ENCODE results near the gene NR3C2. TPM values are rescaled to one million over a fixed set of nuclear protein-coding genes. Genes with fewer than 3 reads are reported as not detected.

Gene NR3C2
- 1.4 TPM for polyA plus RNA-seq (2013)

GRCh38 chr4:148441986-148442831 lies at the start of gene NR3C2:
Gene NR3C2, minus strand, starts transcription at chr4:148442414.
- ChIA-PET POLR2A (no interaction called here), CTCF (interaction anchor here (0.9 kb wide), 1 partner anchor 174 kb away, joined by 5 read pairs; no protein-coding TSS in a partner anchor)
- Histone ChIP-seq H3K4me3 (ENCODE audit: control insufficient read depth in 1 of 7, extremely low read depth in 1 of 7, insufficient read depth in 4 of 7, low read depth in 2 of 7, low read length in 6 of 7) (peak within 1 kb of the TSS; percentile 79 to 92 (median 87)), H3K36me3 (ENCODE audit: control insufficient read depth in 4 of 4, insufficient read depth in 4 of 4, low read length in 3 of 4) (no peaks in the 10 kb centered on the region), H3K4me1 (ENCODE audit: control extremely low read depth in 1 of 4, control insufficient read depth in 4 of 4, insufficient read depth in 4 of 4, low read length in 3 of 4) (peaks cover 2 to 41% (median 39%) of the 10 kb centered on the region in 4 experiments), H3K27me3 (replicated peaks in 2 of 5; ENCODE audit: control insufficient read depth in 4 of 5, insufficient read depth in 5 of 5, low read length in 4 of 5) (peaks cover 21 to 73% (median 30%) of the 10 kb centered on the region in 5 experiments), H3K27ac (ENCODE audit: insufficient read depth in 1 of 2, low read depth in 1 of 2, low read length in 2 of 2, poor library complexity in 1 of 2, severe bottlenecking in 2 of 2) (peak within 1 kb of the TSS in 1 of 2 experiments; percentile 61), H3K9me3 (ENCODE audit: control extremely low read depth in 1 of 5, control insufficient read depth in 4 of 5, insufficient read depth in 2 of 5, low read depth in 1 of 5, low read length in 4 of 5) (no peaks in the 10 kb centered on the region)
- peak; percentile 99 for DNase-seq
- WGBS (ENCODE audit: insufficient coverage) = 0% methylated on average over 46 of the region's 65 CpGs

- H3K4me1 ChIP-seq (ENCODE audit: control extremely low read depth in 1 of 4, control insufficient read depth in 4 of 4, insufficient read depth in 4 of 4, low read length in 3 of 4) = no peaks in the 10 kb centered on the region
- 40% methylated on average over 1 of the region's 2 CpGs for WGBS (ENCODE audit: insufficient coverage)
- POLR2A ChIA-PET = no interaction called here
- H3K9me3 ChIP-seq (ENCODE audit: control extremely low read depth in 1 of 5, control insufficient read depth in 4 of 5, insufficient read depth in 2 of 5, low read depth in 1 of 5, low read length in 4 of 5) = peaks cover 0 to 6% (median 0%) of the 10 kb centered on the region in 5 experiments
- peaks cover 0 to 2% (median 0%) of the 10 kb centered on the region in 5 experiments for H3K27me3 ChIP-seq (replicated peaks in 2 of 5; ENCODE audit: control insufficient read depth in 4 of 5, insufficient read depth in 5 of 5, low read length in 4 of 5)
- no peaks in the 10 kb centered on the region for H3K36me3 ChIP-seq (ENCODE audit: control insufficient read depth in 4 of 4, insufficient read depth in 4 of 4, low read length in 3 of 4)
- no peak overlapping the region for H3K4me3 ChIP-seq (ENCODE audit: control insufficient read depth in 1 of 7, extremely low read depth in 1 of 7, insufficient read depth in 4 of 7, low read depth in 2 of 7, low read length in 6 of 7)
- H3K27ac ChIP-seq (ENCODE audit: insufficient read depth in 1 of 2, low read depth in 1 of 2, low read length in 2 of 2, poor library complexity in 1 of 2, severe bottlenecking in 2 of 2) = no peak overlapping the region
- CTCF ChIA-PET = no interaction called here
- no peak for DNase-seq
Measured at GRCh38 chr4:148487181-148487580, 45.0 kb upstream of the NR3C2 start.

DNA sequence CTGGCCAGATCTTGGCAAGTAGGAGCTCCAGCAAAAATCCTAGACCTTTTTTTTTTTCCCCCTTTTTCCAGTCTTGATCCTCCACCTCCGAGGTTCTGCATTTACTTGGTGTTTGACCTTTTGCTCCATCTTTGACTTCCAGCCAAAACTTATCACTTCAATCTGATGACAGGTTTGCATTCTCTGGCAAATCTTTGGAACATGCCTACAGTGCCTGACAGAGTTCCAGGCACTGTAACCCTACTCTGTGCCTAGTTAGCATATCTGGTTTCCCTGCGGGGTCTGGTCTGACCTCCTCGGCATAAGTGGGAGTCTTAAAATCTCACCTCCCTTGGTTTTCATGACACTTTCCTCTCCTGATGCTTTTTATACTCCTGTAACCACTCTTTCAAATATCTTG lies 39.4 kb upstream of the NR3C2 start:
- CTCF ChIA-PET = no interaction called here
- no peak for DNase-seq
- H3K36me3 ChIP-seq (ENCODE audit: control insufficient read depth in 4 of 4, insufficient read depth in 4 of 4, low read length in 3 of 4) = no peaks in the 10 kb centered on the region
- H3K27ac ChIP-seq (ENCODE audit: insufficient read depth in 1 of 2, low read depth in 1 of 2, low read length in 2 of 2, poor library complexity in 1 of 2, severe bottlenecking in 2 of 2) = no peak overlapping the region
- 86% methylated on average over 2 of the region's 3 CpGs for WGBS (ENCODE audit: insufficient coverage)
- H3K9me3 ChIP-seq (ENCODE audit: control extremely low read depth in 1 of 5, control insufficient read depth in 4 of 5, insufficient read depth in 2 of 5, low read depth in 1 of 5, low read length in 4 of 5) = peaks cover 0 to 6% (median 0%) of the 10 kb centered on the region in 5 experiments
- H3K4me1 ChIP-seq (ENCODE audit: control extremely low read depth in 1 of 4, control insufficient read depth in 4 of 4, insufficient read depth in 4 of 4, low read length in 3 of 4) = no peaks in the 10 kb centered on the region
- H3K27me3 ChIP-seq (replicated peaks in 2 of 5; ENCODE audit: control insufficient read depth in 4 of 5, insufficient read depth in 5 of 5, low read length in 4 of 5) = peaks cover 0 to 2% (median 0%) of the 10 kb centered on the region in 5 experiments
- POLR2A ChIA-PET = no interaction called here
- H3K4me3 ChIP-seq (ENCODE audit: control insufficient read depth in 1 of 7, extremely low read depth in 1 of 7, insufficient read depth in 4 of 7, low read depth in 2 of 7, low read length in 6 of 7) = no peak overlapping the region

DNA sequence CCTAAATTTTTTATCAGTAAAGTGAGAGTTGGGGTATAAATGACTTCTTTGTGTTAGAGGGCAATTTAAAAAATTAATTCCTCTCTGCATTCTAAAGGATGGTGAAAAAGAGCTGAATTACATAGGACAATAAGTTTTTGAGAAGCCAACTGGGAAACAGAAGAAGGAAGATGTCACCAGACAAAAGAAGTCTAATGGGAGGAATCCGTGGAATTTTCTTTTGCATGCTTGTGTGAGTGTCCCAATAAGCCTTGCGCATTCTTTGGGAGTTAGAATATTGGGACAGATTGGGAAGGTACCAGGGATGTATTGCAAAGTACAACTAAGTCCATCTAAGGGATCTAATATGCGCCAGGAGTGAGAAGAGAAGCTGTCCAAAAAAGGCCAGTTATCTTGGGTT lies 35.1 kb upstream of the NR3C2 start:
- no peak for DNase-seq
- Histone ChIP-seq H3K36me3 (ENCODE audit: control insufficient read depth in 4 of 4, insufficient read depth in 4 of 4, low read length in 3 of 4) (no peaks in the 10 kb centered on the region), H3K4me3 (ENCODE audit: control insufficient read depth in 1 of 7, extremely low read depth in 1 of 7, insufficient read depth in 4 of 7, low read depth in 2 of 7, low read length in 6 of 7) (no peak overlapping the region), H3K4me1 (ENCODE audit: control extremely low read depth in 1 of 4, control insufficient read depth in 4 of 4, insufficient read depth in 4 of 4, low read length in 3 of 4) (no peaks in the 10 kb centered on the region), H3K27ac (ENCODE audit: insufficient read depth in 1 of 2, low read depth in 1 of 2, low read length in 2 of 2, poor library complexity in 1 of 2, severe bottlenecking in 2 of 2) (no peak overlapping the region), H3K27me3 (replicated peaks in 2 of 5; ENCODE audit: control insufficient read depth in 4 of 5, insufficient read depth in 5 of 5, low read length in 4 of 5) (no peaks in the 10 kb centered on the region), H3K9me3 (ENCODE audit: control extremely low read depth in 1 of 5, control insufficient read depth in 4 of 5, insufficient read depth in 2 of 5, low read depth in 1 of 5, low read length in 4 of 5) (peaks cover 0 to 4% (median 0%) of the 10 kb centered on the region in 5 experiments)
- ChIA-PET CTCF (no interaction called here), POLR2A (interaction anchor here (0.6 kb wide), 1 partner anchor 293 kb away, joined by 3 read pairs; no protein-coding TSS in a partner anchor)
- 43% methylated on average over 3 of the region's 3 CpGs for WGBS (ENCODE audit: insufficient coverage)

DNA sequence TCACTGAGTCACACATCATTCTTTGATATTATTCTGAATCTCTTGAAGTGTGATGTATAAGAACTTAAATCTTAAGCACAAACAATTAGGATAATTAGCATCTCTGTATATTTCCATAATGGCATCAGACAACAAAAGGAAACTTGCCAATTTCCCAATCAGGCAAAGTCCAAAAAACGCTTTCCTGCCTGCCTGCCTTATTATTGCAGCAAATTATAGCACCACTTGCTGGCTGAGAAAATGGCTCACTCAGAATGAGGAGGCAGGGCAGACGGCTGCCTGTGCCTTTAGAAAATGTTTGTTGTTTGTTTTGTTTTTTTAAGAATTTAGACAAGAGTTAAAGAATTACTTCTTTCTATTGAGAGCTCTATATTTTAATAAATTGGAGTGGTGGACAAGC lies 27.7 kb upstream of the NR3C2 start:
- Histone ChIP-seq H3K36me3 (ENCODE audit: control insufficient read depth in 4 of 4, insufficient read depth in 4 of 4, low read length in 3 of 4) (no peaks in the 10 kb centered on the region), H3K4me3 (ENCODE audit: control insufficient read depth in 1 of 7, extremely low read depth in 1 of 7, insufficient read depth in 4 of 7, low read depth in 2 of 7, low read length in 6 of 7) (no peak overlapping the region), H3K4me1 (ENCODE audit: control extremely low read depth in 1 of 4, control insufficient read depth in 4 of 4, insufficient read depth in 4 of 4, low read length in 3 of 4) (no peaks in the 10 kb centered on the region), H3K9me3 (ENCODE audit: control extremely low read depth in 1 of 5, control insufficient read depth in 4 of 5, insufficient read depth in 2 of 5, low read depth in 1 of 5, low read length in 4 of 5) (peaks cover 0 to 2% (median 0%) of the 10 kb centered on the region in 5 experiments), H3K27me3 (replicated peaks in 2 of 5; ENCODE audit: control insufficient read depth in 4 of 5, insufficient read depth in 5 of 5, low read length in 4 of 5) (peaks cover 0 to 3% (median 0%) of the 10 kb centered on the region in 5 experiments), H3K27ac (ENCODE audit: insufficient read depth in 1 of 2, low read depth in 1 of 2, low read length in 2 of 2, poor library complexity in 1 of 2, severe bottlenecking in 2 of 2) (no peak overlapping the region)
- 86% methylated on average over 1 of the region's 2 CpGs for WGBS (ENCODE audit: insufficient coverage)
- POLR2A ChIA-PET = no interaction called here
- CTCF ChIA-PET = no interaction called here
- DNase-seq = no peak

- POLR2A ChIA-PET = no interaction called here
- CTCF ChIA-PET = no interaction called here
- Histone ChIP-seq H3K27me3 (replicated peaks in 2 of 5; ENCODE audit: control insufficient read depth in 4 of 5, insufficient read depth in 5 of 5, low read length in 4 of 5) (peaks cover 0 to 13% (median 2%) of the 10 kb centered on the region in 5 experiments), H3K9me3 (ENCODE audit: control extremely low read depth in 1 of 5, control insufficient read depth in 4 of 5, insufficient read depth in 2 of 5, low read depth in 1 of 5, low read length in 4 of 5) (no peaks in the 10 kb centered on the region), H3K36me3 (ENCODE audit: control insufficient read depth in 4 of 4, insufficient read depth in 4 of 4, low read length in 3 of 4) (no peaks in the 10 kb centered on the region), H3K4me3 (ENCODE audit: control insufficient read depth in 1 of 7, extremely low read depth in 1 of 7, insufficient read depth in 4 of 7, low read depth in 2 of 7, low read length in 6 of 7) (no peak overlapping the region), H3K4me1 (ENCODE audit: control extremely low read depth in 1 of 4, control insufficient read depth in 4 of 4, insufficient read depth in 4 of 4, low read length in 3 of 4) (no peaks in the 10 kb centered on the region), H3K27ac (ENCODE audit: insufficient read depth in 1 of 2, low read depth in 1 of 2, low read length in 2 of 2, poor library complexity in 1 of 2, severe bottlenecking in 2 of 2) (no peak overlapping the region)
- no peak for DNase-seq
Measured at GRCh38 chr4:148454835-148455234, 12.6 kb upstream of the NR3C2 start.

DNA sequence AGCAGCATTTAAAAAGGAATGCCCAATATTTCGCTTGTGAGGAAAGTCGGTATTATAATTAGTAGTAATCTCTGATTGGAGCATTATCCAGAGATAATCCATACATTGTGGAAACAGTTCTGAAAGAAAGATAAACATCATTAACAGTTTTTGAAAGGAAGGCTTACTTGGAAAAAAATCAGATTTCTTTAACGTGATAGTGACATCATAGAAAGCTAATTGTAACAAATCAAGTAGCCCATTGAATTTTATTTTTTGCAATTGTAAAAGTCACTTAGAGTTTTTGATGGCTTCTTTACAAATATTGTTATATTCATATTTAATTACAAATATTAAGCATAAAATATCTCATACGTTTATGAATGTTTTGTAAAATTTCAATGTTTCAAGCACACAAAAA lies 11.6 kb upstream of the NR3C2 start:
- Histone ChIP-seq H3K4me1 (ENCODE audit: control extremely low read depth in 1 of 4, control insufficient read depth in 4 of 4, insufficient read depth in 4 of 4, low read length in 3 of 4) (no peaks in the 10 kb centered on the region), H3K36me3 (ENCODE audit: control insufficient read depth in 4 of 4, insufficient read depth in 4 of 4, low read length in 3 of 4) (no peaks in the 10 kb centered on the region), H3K27me3 (replicated peaks in 2 of 5; ENCODE audit: control insufficient read depth in 4 of 5, insufficient read depth in 5 of 5, low read length in 4 of 5) (peaks cover 0 to 17% (median 4%) of the 10 kb centered on the region in 5 experiments), H3K27ac (ENCODE audit: insufficient read depth in 1 of 2, low read depth in 1 of 2, low read length in 2 of 2, poor library complexity in 1 of 2, severe bottlenecking in 2 of 2) (no peak overlapping the region), H3K4me3 (ENCODE audit: control insufficient read depth in 1 of 7, extremely low read depth in 1 of 7, insufficient read depth in 4 of 7, low read depth in 2 of 7, low read length in 6 of 7) (no peak overlapping the region), H3K9me3 (ENCODE audit: control extremely low read depth in 1 of 5, control insufficient read depth in 4 of 5, insufficient read depth in 2 of 5, low read depth in 1 of 5, low read length in 4 of 5) (no peaks in the 10 kb centered on the region)
- ChIA-PET CTCF (no interaction called here), POLR2A (interaction anchor here (0.6 kb wide), 1 partner anchor 206 kb away, joined by 3 read pairs; no protein-coding TSS in a partner anchor)
- DNase-seq = no peak
- WGBS (ENCODE audit: insufficient coverage) = no CpG with 5 or more reads among the region's 4 CpGs

Data from common myeloid progenitor, CD34-positive (primary cell).